T-helper 9 cell (primary cell): ENCODE measurements around the gene SSC5D.

Experiments
- DNase-seq: peaks from one replicate; pipeline ENCODE4 v3.0.0-alpha.2; 2020

SSC5D gene

DNA sequence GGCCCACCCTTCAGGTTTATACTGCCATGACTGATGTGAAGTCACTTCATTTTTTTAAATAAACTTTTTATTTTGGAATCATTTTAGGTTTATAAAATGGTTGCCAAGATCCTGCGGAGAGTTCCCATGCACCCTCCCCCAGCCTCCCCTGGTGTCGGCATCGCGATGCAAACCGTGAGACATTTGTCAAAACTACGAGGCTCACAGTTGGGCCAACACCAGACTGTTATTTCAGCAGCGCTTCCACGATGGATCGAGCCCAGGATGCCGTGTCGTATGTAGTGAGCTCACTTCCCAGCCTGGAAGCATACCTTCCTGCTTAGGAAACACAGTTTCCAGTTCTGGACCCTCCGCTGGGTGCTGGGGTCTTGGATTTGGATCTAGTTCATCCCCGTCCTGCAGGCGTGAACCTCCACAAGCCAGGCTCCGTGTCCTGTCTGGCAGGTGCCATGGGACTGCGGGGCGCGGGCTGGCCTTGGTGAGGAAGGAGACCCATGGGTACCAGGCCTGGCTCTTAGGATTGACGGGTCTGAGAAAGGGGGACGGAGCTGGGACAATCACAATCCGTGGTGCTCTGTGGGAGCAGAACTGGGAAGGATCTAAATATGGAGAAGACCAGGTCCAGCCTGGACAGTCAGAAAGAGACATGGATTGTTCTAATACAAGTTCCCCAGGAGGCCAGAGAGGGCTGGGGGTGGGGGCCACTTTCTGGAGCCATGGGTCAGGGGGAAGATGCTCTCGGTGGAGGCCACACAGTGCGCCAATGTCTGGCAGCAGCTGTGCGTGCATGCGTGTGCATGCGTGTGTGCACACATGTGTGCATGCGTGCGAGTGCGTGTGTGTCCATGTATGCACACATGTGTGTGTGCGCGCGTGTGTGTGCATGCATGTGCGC, 51.1 kb downstream of the SSC5D start:
- no peak for DNase-seq

DNA sequence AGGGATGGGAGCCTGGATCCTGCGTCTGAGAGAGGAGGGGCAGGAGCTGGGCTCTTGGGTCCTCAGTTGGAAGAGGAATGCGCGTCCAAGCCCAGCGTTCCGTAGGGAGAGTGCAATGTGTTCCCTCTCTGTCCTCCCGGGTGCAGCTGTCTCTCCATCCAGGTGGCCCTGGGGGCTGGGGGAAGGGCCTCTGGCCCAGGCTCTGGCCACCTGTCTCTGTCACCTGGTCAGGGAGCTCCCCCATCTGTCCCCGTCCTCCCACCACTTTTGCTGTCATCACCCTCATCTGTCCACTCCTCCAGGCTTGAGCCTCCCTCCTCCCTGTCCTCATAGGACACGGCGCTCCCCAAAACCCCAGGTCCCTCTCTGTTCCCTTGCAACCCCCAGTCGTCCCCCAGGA, 52.4 kb downstream of the SSC5D start:
- no peak for DNase-seq

DNA sequence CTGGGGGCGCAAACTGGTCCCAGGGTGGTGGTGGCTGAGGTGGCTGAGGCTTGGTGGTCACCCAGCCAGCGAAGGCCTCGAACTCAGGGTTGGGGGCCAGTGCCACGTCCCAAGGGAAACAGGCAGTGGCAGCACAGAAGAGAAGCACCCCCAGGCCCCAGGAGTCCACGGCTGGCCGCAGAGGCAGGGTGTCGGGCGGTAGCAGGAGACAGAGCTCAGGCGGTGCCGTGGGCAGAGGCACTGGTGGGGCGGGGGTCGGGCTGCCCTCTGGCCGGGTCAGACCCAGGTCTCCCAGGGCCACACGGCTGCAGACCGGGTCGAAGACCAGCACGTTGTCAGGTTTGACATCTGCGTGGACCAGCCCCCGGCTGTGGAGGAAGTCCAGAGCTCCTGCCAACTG, 52.9 kb downstream of the SSC5D start:
- no peak for DNase-seq

DNA sequence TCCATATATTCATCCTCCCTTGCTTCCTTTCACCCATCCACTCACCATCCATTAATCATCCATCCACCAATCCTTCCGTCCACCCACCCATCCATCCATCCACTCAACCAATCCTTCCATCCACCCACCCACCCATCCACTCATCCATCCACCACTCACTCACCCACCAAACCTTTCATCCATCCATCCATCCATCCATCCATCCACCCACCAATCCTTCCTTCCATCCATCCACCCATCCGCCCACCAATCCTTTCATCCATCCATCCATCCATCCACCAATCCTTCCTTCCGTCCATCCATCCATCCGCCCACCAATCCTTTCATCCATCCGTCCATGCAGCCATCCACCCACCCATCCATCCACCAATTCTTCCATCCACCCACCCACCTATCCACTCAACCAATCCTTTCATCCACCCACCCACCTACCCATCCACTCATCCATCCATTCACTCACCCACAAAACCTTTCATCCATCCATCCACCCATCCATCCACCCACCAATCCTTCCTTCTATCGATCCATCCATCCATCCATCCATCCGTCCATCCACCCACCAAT, 54.1 kb downstream of the SSC5D start:
- no peak for DNase-seq

DNA sequence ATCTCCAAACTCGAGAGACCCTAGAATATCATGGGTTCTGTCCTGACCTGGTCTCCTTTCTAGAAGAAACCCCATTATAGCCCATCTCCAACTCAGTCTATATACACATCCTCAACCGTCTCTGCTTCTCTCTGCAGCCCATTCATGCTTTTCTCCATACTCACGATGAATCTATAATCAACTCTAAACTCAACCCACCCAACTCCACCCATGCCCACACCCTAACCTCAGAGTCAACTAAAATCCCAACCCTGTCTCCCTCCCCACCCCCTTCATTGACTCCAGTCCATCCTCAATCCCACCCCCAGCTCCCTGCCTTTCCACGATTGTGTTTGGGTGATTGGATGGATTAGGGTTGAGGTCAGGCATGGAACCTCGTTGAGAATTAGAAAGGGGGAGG, 55.3 kb downstream of the SSC5D start:
- DNase-seq: no peak

DNA sequence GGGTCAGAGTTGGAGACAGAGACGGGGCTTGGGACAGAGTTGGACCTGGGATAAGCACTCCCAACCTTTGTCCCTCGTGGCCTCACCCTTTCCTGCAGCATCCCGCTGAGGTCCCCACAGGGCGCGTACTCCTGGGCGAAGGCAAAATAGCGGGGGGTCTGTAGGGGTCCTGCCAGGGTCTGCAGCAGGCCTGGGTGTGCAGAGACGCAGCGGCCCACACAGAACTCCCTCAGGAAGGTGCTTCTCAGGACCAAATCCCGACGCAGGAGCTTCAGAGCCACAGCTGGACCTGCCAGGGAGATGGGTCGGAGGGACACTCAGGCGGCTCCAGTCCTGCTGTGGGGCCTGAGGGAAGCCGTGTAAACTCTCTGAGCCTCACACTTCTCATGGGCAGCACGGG, 55.8 kb downstream of the SSC5D start:
- DNase-seq: no peak

DNA sequence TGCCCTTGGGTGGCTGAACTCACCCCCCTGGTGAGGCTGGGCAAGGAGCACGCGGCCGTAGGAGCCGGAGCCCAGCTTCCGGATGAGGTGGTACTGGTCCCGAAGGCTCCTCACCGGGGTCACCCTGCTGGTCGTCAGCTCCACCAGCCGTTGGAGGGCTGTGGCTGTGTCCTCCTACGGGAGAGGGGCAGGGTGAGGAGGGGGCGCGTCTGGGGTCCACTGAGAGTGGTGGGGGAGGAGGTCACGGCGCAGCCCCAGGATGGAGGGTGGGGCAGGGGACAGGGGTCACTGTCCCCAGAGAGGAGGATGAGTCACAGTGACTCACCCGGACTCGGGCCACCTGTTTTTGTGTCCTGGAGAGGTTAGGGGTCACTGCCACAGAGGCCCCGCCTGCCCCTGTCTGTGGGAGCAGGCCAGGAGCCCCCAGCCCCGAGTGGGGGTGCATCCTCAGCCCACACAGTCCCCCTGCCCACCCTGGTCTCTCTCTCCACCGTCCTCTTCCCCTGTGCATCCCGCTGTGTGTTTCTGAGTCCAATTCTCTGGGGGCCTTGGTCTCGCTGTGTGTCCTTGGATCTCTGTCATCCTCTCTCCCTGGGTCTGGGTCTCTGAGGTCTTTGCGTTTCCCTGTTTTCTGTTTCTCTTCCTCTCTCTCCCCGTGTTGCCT, 56.7 kb downstream of the SSC5D start:
- DNase-seq: no peak

DNA sequence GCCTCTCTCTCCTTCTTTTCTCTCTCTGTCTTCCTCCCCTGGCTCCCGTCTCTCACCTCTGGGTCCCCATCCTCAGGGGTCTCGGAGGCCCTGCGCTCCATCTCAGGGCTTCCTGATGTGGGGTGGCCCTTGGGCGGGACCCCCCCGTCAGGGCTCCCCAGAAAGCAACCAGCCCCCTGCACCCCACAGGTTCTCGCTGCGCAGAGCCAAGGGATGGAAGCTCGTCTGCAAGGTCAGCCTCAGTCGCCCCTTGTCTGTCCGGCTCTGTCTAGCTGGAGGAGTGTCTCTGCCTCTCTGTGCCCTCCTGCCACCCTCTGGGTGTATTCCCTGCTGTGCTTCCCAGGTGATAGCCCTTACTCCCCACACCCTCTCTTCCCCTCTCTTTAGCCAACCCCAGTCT, 57.2 kb downstream of the SSC5D start, which contains the start of gene SBK3:
TSS of gene SBK3 (minus strand) at position 101 of the 400 bp plus-strand sequence. CDS start at position 101, 0 bp downstream.
- DNase-seq: no peak

DNA sequence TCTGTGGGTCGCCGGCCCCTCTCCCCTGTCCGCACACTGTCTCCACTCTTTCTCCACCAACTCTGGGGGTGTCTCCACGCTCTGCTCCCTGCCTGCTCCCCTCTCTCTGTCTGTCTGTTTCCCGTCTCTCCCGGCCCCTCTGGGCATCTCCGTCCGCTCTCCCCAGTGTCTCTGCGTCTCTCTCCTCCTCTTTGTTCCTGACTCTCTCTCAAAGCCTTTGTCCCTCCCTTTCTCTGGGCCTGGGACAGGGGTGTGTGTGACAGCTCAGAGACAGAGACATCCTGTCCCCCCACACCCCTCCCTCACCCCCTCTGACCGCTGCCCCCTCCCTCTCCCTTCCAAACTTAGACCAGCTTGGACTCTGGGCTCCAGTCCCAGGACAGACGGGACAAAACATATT, 57.8 kb downstream of the SSC5D start:
- no peak for DNase-seq

DNA sequence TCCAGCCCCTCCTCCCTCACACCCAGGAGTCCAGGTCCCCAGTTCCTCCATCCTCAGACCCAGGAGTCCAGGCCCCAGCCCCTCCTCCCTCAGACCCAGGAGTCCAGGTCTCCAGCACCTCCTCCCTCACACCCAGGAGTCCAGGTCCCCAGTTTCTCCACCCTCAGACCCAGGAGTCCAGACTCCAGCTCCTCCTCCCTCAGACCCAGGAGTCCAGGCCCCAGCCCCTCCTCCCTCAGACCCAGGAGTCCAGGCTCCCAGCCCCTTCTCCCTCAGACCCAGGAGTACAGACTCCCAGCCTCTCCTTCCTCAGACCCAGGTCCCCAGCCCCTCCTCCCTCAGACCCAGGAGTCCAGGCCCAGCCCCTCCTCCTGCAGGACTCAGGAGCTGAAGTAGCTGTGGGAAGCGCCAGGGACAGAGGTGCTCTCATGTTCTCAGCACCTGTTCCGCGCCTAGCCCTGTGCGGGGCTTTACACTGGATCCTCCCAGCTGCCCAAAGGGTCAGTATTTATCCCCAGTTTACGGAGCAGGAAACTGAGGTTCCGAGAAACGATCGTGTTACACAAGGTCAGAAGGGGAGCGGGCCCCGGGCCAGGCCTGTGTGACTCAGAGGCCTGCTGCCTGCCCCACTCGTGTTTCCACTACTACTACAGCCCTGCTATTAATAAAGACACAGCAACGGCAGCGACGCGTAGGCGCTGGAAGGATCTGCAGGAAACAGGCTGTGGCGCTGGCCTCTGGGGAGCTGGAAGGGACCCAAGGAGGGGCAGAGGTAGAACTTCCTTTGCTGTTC, 58.8 kb downstream of the SSC5D start:
- no peak for DNase-seq

DNA sequence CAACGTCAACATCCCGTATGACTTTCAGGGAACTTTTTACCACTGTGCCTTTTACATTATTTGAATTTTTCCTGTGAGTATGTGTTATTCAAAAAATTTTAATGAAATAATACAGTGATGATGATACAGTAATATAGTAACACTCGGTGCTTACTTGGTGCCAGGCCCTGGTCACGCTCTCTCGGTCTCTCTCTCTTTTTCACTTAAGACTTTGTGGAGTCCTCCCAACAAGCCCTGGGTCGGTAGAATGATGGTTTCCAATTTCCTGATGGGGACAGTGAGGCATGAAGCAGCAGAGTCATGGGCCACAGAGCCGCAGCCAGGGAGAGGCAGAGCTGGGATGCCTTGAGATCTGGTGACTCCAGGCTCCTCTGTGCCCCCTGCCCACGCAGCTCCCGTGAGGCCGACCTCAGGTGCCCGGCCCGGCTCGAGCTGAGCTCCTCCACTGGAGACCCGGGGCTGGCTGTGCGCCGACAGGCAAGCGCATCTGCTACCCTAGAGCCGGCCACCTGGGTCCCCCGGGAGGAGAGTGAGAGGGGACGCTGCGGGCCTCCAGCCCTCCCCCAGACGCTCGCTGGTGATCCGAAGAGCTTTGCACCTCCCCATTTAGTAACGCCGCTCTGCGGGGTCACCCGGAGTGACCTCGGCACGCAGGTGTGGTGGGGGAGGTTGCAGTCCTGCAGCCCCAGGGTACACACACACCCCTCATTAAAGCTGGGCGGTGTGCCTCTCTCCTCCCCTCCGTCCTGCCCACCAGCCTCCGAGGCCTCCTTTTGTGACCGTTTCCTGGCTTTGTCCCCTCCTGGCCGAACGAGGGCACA, 61.5 kb downstream of the SSC5D start:
- DNase-seq: no peak

DNA sequence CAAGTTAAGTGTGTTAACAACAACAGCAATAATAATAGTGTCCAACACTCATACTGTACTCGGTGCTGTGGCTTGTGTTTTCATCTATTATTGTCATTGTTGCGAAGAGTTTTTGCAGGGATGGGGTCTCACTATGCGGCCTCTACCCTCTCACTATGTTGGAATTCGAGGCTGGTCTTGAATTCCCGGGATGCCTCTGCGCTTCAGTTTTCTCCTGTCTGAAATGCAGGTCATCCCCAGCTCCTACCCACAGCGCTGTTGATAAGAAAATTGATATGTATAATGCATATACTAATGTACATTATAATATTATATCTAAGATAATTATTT, 62.0 kb downstream of the SSC5D start:
- DNase-seq: no peak

DNA sequence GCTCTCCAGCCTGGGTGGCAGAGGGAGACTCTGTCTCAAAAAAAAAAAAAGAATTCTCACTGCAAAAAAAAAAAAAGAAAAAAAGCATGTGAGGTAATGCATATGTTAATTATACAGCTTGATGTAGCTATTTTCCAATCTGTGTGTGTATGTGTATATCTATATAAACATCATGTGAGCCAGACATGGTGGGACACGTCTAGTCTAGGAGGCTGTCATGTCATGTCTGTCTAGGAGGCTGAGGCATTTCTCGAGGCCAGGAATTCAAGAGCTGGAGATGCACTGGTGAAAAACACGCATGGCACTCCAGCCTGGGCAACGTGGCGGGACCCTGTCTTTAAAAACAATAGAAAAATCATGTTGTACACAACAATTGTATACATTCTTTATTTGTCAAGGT, 64.0 kb downstream of the SSC5D start:
- DNase-seq: no peak

DNA sequence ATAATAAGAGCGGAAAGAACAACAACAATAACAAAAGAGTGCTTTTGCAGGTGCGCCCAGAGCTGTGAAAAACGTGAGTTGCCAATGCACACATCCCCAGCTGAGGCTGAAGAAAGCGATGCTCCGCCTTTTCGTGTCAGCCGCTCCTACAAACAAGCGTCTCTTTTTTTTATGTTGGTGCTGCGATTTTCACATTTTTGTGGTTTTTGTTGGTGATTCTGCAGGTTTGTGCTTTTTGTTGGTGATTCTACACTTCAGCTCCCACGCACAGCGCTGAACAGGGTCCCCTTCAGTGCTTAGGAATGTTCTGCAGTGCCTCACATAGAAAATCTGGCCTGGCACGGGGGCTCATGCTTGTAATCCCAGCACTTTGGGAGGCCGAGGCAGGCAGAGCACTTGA, 64.4 kb downstream of the SSC5D start:
- DNase-seq: no peak

DNA sequence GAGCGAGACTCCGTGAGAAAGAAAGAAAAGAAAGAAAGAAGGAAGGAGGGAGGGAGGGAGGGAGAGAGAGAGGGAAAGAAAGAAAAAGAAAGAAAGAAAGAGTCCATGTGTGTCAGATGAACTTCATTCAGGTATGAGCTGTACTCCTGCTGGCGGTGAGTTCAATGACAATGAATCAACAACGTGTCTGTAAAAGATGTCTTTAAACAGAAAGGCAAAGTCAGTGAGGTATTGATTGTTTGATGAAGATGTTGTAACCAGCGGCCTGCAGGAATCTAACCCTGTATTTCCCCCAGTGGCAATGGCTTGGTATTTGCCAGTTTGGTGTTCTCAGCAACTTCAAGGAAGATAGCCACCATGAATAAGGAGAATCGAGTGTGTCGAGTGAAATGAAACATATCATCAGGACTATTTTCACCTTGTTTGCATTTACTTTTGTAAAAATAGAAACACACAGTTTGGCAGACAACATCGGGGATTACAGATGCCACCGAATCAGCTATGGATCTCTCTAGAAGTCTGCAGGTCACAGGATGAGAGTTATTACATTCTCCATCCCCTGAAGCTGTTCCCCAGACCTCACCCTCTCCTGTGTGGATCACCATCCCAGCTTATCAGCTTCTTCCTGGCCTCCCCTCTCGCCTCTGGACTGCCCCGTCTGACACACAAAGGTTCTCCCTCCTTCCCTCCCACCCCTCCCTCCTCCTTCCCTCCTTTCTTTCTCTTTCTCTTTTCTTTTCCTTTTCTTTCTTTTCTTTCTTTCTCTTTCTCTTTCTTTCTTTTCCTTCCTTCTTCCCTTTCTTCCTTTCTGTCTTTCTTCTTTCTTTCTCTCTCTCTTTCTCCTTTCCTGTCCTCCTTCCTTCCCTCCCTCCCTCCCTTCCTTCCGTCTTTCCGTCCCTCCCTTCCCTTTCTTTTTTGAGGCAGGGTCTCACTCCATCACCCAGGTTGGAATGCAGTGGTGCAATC, 65.3 kb downstream of the SSC5D start:
- DNase-seq: no peak

DNA sequence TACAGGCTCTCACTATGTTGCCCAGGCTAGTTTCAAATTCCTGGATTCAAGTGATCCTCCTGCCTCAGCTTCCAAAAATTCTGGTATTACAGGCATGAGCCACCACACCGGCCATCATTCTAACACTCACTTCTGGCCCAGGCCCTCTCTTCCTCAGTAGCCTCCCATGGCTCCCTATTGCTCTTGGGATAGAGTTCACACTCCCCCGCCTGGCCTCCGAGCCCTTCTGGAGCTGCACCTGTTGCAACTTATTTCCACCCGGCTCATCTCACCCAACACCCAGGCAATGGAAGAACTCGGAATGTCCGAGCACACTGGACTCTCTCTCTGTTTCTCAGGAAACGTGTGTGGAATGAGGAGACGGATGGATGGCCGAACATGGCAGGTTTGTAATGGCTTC, 66.1 kb downstream of the SSC5D start:
- DNase-seq: no peak

DNA sequence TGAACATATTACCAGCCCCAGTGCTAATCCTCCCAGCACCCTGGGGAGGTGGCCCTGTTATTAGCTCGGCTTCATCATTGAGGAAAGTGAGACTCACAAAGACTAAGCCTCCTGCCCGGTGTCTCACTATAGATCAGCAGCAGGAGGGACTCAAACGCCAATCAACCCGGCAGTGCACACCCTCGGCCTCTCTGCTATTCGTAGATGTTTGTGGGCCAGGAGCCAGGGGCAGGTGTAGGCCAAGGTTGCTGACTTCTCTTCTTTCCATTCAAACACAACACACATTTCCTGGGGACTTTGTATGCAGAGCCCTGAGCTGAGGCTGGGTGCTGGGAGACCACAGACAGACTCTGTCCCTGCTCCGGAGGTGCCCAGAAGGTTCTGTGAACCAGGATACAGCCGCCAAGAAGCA, 66.5 kb downstream of the SSC5D start:
- no peak for DNase-seq

DNA sequence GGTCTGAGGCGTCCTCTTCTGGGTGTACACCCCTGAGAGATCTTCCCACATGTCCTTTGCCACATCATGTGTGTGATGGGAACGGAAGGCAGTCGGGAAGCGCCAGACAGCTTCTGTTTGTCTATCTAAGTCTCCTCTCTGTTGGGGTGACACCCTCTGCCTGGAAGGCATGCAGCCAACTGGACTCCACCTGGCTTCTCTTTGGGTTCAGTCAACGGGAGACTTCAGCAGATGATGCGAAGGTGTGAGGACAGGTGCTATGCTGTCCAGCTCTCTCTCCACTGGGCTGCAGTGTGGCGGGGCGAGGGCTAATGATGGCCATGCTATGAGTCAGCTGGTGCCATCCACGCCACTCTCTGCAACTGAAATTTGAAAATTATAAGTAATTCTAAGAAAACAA, 71.4 kb downstream of the SSC5D start:
- DNase-seq: no peak

DNA sequence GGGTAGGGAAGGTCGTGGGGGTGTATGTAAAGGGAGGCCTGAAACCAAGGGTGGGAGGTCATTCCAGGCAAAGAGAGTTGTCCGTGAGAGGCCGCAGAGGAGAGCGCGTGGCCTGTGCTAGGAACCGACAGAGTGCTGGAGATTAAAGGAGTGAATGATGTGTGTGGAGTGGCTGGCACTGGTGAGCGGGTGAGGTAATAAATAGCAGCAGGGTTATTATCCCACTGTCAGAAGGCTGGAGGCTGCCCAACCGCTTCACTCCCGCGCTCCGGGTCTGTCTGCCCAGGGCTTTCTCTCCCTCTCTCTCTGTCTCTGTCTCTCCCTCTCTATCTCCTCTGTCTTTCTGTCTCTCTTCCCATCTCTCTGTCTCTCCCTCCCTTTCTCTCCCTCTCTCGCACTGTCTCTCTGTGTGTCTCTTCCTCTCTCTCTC, 75.0 kb downstream of the SSC5D start:
- DNase-seq: no peak

DNA sequence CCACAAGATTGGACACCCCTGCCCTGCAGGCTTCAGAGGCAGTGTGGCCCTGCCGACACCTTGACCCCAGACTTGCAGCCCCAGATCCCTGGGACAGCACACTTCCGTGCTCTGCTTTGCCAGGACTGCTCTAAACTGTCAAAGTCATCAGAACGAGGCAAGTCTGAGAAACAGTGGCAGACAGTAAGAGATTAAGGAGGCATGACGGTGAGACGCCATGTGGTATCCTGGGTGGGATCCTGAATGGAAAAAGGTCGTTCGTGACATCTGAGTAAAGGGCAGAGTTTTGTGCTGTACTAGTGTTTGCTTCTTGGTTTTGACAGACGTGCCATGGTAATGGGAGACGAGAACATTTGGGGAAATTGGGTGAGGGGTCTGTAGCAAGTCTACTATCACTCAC, 78.6 kb downstream of the SSC5D start:
- DNase-seq: no peak

DNA sequence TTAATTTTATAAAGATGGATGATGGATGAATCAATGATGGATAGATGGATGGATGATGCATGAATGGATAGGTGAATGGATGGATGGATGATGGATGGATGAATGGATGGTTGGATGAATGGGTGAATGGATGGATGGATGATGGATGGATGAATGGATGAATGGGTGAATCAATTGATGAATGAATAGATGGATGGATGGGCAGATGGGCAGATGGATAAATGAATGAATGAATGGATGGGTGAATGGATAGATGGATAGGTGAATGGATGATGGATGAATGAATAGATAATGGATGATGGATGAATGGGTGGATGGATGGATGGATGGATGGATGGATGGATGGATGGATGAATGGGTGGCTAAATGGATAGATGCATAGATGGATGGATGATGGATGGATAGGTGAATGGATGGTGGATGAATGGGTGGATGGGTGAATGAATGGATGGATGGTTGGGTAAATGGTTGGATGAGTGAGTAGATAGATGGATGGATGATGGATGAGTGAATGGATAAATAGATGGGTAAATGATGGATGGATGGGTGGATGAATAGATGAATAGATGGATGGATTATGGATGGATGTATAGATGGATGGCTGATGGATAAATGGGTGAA, 79.6 kb downstream of the SSC5D start:
- DNase-seq: no peak
